ENCODE data around the gene SYVN1.

SYVN1 gene

DNA sequence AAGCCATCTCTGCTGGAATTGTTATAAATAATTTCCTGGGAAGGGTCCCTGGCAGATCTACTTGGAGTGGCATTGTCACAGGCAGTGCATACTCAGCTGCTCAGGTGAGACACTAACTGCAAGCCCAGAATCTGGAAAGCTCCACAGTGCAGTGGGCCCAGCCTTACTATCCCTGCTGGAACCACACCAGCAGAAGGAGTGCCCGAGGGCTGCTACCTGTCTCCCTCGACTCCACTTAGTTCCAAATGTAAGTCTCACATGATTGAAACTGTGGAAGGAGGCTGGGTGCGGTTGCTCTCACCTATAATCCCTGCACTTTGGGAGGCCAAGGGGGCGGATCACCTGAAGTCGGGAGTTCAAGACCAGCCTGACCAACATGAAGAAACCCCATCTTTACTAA, 14.3 kb upstream of the SYVN1 start:
- TF ChIP-seq, protein P1, sequence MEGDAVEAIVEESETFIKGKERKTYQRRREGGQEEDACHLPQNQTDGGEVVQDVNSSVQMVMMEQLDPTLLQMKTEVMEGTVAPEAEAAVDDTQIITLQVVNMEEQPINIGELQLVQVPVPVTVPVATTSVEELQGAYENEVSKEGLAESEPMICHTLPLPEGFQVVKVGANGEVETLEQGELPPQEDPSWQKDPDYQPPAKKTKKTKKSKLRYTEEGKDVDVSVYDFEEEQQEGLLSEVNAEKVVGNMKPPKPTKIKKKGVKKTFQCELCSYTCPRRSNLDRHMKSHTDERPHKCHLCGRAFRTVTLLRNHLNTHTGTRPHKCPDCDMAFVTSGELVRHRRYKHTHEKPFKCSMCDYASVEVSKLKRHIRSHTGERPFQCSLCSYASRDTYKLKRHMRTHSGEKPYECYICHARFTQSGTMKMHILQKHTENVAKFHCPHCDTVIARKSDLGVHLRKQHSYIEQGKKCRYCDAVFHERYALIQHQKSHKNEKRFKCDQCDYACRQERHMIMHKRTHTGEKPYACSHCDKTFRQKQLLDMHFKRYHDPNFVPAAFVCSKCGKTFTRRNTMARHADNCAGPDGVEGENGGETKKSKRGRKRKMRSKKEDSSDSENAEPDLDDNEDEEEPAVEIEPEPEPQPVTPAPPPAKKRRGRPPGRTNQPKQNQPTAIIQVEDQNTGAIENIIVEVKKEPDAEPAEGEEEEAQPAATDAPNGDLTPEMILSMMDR (IDR thresholded peaks at IDR 0.05): no peak

DNA sequence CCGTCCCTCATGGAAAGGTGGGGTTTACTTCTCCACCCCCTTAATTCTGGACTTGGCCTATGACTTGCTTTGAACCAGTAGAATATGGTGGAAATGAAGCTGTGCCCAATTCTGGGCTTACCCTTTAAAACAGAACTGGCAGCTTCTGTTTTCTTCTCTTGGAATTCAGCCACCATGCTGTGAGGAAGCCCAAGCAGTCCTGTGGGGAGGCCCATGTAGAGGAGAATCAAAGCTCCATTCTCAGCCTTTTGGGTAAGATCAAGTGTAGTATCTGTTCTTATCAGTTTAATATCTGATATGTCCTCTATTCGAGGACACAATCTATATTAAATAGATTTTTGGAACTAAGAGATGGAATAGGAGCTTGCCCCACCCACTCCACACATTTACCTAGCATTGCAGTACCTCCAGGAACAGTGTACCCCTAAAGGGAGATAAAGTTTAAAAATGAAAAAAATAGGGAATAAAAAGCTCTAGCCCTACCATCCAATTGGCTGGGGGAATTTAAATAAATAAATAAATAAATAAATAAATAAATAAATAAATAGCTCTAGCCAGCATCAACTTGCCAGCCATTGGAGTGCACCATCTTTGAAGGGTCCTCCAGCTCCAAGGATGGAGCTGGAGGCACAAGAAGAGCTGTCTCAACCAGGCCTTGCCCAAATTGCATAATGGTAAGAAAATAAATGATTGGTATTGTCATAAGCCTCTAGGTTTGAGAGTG, 13.2 kb upstream of the SYVN1 start:
- TF ChIP-seq, protein P1 (IDR thresholded peaks at IDR 0.05): no peak

DNA sequence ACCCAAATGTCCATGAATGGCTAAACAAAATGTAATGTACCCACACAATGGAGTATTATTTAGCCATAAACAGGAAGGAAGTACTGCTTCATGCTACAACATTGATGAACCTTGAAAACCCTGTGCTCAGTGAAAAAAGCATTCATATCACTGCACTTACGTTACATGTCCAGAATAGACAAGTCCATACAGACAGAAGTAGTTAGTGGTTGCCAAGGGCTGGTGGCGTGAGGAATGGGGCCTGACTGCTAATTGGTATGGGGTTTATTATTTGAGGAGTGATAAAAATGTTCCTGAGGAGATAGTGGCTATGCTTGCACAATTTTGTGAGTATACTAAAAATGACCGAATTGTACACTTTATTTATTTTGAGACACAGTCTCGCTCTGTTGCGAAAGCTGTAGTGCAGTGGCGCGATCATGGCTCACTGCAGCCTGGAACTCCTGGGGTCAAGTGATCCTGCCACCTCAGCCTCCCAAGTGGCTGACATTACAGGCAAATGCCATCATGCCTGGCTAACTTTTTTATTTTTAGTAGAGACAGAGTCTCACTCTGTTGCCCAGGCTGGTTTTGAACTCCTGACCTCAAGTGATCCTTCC, 7.7 kb upstream of the SYVN1 start:
- TF ChIP-seq, protein P1 (IDR thresholded peaks at IDR 0.05): no peak

DNA sequence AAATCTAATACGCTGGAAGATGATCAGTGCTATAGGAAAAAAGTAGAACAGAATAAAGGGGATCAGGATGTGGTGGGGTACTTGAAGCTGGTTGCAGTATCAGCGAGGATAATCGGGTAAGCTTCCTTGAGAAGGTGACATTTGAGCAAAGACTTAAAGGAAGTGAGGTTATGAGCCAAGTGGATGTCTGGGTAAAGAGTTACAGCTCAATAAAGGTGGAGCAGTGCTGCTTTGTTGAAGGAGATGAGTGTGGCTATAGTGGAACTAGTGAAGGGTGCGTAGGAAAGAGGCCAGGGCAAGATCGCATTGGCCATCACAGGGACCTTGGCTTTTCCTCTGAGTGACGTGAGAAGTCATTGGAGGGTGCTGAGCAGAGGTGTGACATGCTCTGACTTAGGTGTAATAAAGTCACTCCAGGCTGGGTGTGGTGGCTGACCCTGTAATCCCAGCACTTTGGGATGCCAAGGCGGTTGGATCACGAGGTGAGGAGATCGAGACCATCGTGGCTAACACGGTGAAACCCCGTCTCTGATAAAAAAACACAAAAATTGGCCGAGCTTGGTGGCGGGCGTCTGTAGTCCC, 2.3 kb upstream of the SYVN1 start:
- TF ChIP-seq, protein P1 (IDR thresholded peaks at IDR 0.05): no peak

DNA sequence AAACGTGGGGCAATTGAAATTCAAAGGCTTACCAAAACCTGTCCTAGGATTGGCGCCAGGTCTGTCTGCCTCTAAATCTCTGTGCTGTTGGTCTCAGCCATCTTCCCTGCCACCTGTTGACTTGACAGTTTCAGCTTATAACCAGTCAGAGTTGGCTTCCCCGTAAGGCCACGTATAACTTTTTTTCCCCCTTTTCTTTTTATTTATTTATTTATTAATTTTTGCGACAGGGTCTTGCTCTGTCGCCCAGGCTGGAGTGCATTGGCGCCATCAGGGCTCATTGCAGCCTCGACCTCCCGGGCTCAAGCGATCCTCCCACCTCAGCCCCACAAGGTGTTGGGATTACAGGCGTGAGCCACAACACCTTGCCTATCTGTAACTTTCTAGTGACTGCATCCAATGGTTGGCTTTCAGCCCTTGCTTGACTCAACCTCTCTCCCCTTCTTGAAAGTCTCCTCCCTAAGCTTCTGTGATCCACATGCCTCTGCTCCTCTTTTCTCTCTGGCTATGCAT, 1.4 kb upstream of the SYVN1 start:
- TF ChIP-seq, protein P1 (IDR thresholded peaks at IDR 0.05): no peak

DNA sequence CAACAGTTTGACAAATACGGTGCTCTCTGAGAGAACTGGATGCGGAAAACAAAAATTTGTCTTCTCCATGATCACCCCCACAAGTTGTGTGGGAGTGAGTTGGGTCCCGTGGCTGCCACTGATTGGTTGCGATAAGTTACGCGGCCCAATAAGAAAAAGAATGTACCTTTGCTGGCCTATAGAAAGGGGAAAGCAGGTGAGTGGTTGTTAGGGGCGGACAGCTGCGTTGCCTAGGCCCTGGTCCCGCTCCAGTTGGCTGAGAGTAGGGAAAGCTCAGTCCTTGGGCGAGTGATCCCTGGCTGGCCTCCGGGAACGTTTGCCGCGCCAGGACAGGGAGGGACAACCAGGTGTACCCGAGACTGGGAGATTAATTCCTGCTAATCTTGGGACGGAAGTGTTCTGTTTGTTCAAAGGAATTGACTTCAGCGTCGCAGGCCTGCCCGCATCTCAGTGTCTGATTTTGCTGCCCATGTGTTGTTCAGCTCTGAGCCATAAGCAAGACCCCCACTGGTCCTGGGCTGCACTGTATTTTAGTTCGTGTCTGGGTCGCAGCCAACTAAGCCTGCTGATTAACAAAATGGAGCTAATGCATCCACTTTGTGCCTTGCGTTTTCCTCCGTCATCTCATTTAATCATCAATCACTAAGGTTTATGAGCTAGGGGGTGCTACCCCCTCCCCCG, 773 bp upstream of the SYVN1 start:
- TF ChIP-seq, protein P1 (IDR thresholded peaks at IDR 0.05): no peak

DNA sequence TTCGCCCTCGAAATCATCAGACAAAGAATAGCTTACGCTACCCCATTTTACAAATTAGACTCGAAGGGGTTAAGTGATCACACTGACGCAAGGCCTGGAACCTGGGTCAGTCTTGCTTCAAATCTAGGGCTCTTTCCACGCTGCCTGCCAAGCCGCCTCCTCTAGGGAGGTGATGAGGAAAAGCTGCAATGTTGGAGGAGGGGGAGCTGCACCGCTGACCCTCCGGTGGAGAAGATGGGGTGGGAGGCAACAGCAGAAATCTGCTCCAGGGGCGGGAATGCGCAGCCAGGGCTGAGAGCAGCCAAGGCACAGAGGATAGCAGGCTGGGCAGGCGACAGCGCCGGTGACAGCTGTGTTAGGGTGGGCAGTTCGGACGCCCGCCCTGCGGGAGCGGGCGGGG, 595 bp downstream of the SYVN1 start:
- TF ChIP-seq, protein P1 (IDR thresholded peaks at IDR 0.05): no peak
